CD4-positive, alpha-beta T cell treated with Interleukin-12 subunit alpha and Interleukin-12 subunit beta, for 1 hour (primary cell): ENCODE results near the gene MAP2K7.
"Not testable (repeated sequence)": the region's sequence is repeated elsewhere in the genome, so short reads cannot be mapped to it uniquely, and the experiment has no call there.

ENCODE experiments used
- DNase-seq: peaks from one replicate; pipeline ENCODE4 v3.0.0-alpha.2; 2020

MAP2K7 gene

DNA sequence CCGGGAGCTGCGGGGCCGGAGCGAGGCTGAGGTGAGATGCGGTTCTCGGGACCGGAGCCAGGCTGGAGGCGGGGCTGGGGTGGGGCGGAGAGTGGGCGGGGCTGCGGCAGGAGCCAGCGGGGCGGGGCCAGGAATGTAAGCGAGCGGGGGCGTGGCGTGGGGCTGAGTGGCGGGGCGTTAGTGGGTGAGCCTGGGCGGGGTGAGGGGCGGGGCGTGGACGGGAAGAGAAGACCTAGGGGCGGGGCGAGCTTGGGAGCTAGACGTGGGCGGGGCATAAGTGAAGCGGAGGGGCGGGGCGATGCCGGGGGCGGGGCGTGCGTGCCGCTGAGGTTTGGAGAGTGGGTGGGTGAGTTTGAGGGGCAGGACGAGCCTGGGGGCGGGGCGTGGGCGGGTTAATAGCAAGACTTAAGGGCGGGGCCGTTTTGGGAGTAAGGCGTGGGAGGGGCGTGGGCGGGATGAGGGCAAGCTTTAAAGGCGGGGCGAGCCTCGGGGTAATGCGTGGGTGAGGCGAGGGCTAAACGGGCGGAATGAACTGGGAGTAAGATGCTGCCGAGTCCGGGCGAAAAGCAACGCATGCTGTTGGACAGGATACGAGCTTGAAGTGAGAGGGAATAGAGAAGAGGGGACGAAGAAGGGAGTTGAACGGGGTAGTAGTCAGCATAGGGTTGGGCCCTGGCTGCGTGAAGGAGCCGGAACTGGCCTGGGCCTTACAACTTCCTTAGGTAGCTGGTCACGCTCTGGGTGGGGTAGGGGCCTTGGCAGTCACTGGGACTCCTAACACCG lies 17.0 kb downstream of the MAP2K7 start:
- peak; percentile 99 for DNase-seq

DNA sequence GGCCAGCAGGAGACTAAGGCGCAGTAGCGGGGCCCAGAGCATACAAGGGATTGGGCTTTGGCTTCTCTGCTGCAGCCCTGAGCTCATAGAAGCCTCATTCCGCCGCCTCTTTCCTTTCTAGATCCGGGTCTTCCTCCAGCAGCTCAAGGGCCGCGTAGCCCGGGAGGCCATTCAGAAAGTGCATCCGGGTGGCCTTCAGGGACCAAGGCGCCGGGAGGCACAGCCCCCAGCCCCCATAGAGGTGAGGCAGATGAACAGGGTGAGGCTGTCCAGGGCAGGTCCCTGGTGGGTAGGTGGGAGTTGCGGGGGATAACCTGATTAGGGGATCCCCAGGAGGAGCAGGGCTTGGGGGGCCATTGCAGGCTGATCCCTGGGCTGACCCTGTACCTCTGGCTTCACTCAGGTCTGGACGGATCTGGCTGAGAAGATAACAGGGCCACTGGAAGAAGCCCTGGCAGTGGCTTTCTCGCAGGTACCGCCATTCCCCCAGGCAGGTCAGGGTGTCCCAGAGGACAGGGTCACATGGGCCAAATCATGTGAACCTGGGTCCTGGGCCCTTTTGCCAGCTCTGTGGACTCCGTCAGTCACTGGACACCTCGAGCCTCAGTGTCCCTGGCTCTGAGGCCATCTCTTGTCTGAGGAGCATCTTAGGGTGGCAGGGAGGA lies 17.8 kb downstream of the MAP2K7 start:
- DNase-seq, result no peak

DNA sequence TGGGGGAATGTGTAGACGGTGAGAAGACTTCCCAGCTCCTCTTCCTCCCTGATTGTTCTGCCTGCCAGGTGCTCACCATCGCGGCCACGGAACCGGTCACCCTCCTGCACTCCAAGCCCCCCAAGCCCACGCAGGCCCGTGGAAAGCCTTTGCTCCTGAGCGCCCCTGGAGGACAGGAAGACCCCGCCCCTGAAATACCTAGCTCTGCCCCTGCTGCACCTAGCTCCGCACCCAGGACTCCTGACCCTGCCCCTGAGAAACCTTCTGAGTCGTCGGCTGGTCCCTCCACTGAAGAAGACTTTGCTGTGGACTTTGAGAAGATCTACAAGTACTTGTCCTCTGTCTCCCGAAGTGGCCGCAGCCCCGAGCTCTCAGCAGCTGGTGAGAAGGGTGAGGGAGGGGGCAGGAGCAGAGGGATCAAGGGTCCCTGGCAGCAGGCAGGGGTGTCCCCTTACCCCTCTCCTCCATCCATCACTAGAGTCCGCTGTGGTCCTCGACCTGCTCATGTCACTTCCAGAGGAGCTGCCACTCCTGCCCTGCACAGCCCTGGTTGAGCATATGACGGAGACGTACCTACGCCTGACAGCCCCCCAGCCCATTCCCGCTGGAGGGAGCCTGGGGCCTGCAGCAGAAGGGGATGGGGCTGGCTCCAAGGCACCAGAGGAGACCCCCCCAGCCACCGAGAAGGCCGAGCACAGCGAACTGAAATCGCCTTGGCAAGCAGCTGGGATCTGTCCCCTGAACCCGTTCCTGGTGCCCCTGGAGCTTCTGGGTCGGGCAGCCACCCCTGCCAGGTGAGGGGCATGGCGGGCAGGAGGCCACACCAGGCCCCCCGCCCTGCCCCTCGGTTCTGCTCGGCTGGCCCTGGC lies 18.5 kb downstream of the MAP2K7 start:
- no peak for DNase-seq

DNA sequence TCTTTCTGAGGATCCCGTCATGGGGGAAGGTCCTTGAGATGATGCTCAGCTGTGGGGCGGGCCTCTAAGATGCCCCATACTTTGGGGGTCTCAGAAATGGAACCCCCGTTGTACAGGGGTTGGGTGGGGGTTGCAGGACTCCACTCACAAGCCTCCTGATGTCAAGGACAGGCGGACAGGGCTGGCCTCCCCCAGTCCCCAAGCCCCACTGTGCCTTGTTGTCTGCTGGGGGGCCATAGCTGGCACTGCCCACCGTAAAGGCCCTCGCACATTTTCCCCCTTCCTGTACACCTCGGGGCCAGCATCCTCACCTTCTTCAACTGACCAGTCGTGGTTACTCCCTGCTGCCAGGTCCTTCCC lies 19.1 kb downstream of the MAP2K7 start:
- DNase-seq, result no peak

DNA sequence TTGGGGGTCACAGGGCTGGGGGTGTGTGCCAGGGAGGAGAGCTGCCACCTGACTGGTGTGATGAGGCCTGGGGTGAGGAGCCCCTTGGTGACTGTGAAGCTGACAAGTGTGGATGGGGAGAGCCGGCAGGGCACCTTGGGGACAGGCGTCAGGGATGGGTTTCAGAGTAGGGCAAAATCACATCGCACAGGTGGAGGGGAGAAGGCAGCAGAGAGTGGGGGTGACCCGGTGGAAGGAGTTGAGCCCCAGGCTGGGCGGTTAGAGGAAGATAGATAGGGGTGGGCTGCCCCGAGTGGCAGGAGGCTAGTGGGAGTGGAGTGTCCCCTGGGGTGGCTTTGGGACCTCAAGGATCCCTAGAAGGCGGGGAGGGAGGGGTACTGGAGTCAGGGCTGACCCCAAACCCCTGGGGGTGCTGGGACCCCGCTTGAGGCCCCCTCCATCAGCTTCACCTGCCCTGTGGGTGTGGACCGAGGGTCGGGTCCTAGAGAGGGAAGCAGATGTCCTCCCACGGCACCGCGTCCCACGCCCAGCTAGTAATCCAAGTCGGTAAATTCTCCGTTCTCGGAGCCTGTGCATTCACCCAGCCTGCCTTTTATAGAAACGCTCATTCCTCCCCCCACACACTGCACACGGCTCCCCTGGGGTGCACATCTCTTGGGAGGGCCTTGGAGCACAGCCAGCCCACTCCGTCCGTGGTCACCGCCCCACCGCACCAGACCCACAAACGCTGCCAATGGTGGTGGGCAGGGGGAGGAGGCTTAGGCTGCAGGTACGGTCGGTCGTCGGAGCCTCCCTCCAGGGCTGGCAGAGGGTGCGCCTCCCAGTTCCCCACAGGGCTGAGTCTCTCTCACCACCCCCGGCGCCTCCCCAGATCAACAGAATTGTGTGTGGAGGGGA lies 19.9 kb downstream of the MAP2K7 start:
- no peak for DNase-seq

DNA sequence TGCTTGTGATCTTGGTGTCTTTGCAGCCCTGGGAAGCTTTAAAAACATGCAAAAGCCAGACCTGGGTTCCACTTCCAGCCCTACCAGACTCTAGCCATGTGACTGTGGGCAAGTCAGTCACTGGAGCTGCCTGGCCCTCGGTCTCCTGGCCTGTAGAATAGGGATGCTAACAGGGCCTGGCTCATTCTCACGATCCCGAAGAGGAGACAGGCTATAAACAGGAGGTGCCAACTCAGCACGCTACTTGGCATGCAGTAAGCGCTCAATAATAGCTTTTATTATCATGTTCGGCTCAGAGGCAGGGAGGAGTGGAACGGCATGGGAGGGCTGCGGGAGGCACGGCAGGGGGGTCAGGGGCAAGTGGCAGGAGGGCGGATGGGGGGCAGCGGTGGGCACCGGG lies 20.6 kb downstream of the MAP2K7 start:
- DNase-seq, result no peak

DNA sequence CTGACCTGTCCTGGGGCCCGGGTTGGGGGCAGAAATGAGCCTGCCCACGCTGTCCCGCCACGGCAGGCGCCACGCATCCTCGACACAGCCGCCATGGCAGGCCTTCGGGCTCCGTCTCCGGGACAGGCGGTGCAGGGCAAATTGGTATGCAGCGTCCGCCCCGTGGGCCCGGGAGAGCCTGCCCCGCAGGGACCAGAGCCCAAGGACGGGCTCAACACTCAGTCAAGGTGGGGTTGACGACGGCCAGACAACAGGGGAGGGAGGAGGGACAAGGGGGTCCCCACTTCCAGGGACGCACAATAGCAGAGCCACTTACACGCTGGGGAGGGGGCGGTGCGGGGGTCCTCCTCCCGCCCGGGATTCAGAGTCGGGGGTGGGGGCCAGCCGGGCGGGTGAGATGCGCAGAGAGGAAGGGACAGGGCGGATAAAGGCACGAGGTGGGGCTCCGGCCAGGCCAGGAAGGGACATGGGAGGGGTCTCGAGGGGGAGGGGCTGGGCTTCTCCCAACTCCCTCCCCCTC lies 21.0 kb downstream of the MAP2K7 start:
- no peak for DNase-seq

DNA sequence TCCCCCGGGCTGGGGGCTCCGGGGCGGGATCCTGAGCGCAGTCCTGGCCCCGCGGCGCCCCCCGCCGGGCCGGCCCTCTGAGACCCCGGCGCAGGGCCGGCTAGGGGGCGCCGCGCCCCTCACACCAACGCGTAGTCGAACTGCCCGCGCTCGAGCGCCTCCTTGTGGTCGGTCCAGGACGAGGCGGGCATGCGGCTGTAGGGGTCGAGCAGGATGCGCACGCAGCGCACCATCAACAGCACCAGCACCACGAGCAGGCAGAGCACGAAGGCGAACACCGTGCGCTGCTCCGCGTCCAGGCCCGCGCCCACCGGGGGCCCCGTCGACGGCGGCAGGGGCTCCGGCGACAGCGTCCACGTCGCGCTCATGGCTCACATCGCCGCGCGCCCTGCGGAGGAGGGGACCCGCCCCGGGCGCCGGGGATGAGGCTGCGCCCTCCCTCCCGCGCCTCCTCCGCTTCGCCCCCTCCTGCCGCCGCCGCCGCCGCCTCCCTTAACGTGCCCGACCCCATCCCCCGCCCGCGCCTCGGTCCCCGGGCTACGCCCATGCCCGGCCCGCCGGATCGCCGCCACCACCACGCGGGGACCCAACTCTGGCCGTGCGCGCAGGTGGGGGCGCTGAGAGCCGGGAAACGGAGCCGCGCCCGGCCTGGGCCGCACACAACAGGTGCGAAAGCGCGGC lies 21.6 kb downstream of the MAP2K7 start:
- peak; percentile 78 for DNase-seq

DNA sequence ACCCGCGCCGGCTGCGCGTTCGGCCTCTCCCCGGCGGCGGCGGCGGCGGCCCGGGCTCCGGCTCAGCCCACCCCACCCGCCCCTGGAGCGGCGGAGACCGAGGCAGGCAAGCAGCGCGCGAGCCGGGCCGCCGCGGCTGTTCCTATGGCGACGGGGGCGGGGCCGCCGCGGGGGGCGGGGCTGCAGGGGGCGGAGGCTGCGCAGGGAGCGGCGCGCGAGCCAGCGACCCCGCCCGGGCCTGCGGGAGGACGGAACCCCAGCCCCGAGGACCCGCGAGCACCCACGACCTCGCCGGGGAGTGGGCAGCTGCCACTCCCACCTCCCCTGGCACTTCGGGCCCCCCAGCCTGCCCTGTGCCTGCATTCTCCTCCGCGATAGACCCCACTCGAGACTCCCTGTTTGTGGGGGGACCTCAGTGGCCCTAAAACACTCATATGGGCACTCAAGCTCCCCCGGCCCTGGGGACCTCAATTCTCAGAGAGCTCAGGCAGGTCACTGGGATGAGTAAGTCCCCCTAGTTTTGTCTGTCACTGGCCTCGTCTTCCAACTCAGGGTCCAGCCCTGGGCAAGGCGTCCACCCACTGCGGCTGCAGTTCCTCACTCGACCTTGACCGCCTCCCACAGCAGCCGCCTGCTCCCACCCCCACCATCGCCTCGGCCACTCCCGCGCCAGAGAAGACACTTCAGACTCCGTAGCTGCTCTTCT lies 22.5 kb downstream of the MAP2K7 start, which contains the start of gene CTXN1:
Gene CTXN1 (minus strand): TSS at position 115 of the 706 bp plus-strand sequence. CDS start 597 bp downstream, outside the sequence.
- DNase-seq, result peak; percentile 84

DNA sequence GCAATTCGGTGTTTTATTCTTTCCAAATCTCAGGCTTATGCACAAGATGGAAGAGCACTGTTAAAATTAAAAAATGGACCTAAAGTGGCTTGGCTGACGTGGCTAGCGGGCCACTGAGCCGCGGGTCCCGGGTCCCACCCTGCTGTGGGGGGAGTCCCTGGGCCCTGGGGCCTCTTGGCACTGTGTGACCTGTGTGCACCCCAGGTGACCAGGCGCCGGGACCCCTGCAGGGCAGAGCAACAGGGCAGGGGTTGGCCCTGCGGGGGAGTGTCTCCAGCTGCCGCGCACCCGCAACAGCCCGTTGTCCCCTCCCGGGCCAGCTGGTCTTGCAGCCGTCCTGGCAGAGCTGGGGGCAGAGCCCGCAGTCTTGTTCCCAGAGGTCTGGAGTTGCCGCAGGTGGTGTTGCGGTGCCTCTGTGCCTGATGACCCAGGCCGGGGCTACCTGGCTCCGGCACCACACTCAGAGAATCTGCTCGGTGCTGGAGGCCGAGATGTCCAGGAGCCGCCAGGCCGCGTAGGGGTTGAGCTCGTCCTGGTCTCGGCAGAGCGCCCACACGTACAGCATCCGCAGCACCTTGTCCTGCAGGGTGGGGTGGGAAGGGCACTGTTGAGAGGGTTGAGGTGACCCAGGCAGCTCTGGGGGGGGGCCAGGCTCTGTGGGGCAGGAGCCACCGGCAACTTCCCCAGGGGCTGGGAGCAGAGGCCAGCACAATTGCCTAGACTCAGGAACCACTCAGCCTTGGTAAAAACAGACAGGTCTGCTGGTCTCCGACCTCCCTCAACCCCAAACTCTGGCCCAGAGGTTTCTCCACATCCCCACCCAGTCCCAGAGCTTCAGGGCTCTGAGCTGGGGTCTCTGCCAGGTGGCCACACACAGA lies 23.3 kb downstream of the MAP2K7 start:
- DNase-seq, result no peak

DNA sequence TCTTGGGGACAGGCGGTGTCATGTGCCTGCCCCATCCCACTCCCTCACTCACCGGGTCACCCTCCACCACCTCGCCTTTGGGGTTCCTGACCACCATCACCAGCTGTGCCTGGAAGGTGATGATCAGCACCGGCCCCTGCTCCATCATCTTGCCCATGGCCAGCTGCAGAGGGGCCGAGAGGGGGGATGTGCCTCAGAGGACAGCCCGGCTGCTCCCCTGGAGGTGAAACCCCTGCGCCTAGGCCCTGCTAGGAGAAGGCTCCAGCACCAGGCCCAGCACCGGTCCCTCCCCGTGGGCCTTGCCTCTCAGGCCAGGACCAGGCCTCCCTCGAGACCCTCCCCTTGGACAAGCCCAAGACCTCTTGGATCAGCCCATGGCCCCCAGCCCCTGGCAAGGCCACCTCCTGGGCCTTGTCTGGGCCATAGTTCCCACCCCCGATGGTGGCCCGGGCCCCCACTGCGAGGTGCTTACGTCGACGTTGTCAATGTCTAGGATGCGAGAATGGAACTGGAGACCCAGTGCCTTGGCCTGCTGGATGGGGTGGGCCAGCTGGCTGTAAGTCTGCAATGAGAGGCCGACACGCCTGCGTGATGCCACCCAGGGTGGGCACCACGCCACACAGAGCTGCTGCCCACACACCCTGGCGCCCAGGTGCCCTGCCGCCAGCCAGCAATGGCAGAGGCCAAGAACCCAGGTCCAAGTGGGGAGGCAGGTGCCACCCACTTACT lies 24.1 kb downstream of the MAP2K7 start:
- DNase-seq, result no peak

DNA sequence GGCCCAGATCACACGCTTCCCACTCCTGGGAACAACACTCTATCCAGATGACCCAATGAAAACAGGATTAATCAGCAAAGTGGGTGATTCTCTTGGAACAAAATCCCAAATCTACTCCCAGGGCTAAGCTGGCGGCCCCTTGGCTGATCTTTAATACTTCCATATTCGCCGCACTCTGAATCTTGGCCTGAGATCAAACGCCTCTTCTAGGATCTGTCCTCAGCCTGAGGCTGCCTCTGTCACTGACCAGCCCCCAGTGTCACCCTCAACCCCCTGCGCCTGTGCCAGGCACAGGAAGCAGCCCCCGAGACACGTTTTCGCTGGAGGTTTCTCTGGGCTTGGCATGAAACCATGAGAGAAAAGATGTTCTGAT lies 24.6 kb downstream of the MAP2K7 start:
- no peak for DNase-seq

DNA sequence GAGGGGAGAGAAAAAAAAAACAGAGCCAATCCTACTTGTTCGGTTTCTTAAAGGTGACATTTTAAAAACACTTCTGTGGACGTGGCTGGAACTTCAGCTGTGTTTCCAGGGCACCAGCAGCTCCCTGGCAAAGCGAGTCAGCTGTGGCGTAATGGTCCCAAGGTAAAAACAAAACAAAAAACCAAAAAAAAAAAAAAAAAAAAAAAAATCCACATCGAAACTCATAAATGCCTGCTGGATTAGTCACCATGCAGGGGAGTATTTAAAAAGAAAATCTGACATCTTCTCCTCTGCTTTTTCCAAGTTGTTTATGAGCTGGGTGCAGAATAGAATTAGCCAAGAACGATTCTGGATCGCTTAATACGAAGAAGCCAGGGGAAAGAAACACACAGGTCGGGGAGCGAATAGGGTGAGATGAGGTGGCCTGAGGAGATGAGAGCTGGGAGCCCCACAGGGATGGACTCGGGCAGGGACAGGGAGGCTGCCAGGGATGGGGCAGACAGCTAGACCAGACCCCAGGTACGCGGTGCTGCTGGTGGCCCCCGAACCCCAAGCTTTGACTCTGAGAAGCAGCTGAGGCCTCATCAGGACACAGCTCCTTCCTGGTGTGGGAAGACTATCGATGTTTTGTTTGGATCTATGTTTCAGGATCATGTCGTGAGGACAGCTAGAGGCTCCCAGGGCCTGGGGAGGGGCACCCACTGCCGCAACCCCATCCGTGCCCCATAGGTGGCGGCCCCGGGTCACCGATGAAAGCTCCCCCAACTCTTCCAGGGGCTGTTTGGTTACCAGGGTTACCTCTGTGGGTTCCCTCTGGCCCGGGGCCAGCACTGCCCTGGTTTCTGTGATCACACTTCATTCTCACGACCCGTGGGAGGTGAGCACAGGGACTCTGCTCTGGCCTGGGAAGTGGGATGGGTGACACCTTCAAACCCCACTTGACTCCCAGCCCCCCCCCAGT lies 25.3 kb downstream of the MAP2K7 start:
- peak; percentile 79 for DNase-seq

DNA sequence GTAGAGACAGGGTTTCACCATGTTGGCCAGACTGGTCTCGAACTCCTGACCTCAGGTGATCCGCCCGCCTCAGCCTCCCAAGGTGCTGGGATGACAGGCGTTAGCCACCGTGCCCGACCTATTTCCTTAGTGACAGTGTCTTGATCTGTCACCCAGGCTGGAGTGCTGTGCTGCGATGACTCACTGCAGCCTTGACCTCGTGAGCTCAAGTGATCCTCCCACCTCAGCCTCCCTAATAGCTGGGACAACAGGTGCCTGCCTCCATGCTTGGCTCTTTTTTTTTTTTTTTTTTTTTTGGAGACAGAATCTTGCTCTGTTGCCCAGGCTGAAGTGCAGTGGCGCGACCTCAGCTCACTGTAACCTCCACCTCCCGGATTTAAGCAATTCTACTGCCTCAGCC lies 26.4 kb downstream of the MAP2K7 start:
- DNase-seq, result not testable (repeated sequence)

DNA sequence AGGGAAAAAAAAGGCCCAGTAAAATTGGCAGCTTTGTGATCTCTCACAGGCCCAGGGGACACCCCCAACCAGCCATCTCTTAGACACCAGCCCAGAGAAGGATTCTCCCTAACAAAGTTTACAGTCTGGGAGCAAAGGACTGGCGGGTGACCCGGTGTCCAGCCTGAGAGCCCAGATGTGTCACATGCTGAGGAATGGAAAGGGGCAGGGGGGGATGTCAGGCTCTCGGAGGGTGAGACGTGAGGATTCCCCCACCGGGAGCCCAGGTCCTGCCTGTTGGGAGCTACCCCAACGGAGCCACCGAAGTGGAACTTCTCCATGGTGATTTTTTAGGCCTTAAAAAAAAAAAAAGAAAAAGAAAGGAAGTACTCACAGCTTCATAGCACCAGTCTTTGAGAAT lies 27.1 kb downstream of the MAP2K7 start:
- DNase-seq, result no peak

DNA sequence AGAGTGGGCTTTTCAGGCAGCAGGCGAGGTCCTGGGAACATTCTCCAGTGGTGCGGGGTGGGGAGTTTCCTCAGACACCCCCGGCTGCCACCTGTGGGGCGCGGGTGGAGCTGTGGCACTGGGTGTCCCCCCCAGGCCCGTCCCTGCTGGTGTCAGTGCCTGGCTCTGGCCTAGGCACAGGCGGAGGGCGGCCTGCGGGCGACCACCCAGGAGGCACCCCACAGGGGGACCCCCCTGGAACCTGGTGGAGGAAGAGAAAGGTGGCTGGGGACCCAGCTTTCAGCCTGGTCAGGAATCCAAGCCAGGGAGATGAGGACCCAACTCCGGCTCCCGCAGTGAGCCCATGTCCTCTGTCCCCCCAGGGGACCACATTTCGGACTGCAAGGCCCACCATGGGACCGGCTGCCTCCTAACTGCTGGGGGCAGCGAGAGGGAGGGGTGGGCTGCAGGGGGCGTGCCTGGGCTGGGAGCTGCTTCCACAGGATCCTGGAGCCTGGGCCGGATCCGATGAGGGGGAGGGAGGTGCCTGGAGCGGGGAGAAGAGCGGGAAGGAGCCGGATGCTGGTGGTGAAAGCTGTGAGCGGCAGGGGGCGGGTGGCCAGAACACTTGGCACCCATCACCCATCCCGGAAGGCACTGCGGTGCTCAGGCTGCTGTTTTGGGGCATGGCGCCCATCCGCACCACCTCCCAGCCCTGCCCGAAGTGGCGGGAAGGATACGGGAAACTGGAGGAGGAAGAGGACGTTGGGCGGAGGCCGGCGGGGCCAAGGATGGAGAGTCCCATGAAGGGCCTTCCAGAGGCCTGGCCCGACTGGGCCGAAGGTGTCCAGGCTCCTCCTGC lies 27.8 kb downstream of the MAP2K7 start:
- no peak for DNase-seq
